Neural cell (in vitro differentiated cells): ENCODE results near the gene GRM5. TPM values are rescaled to one million over a fixed set of nuclear protein-coding genes. Genes with fewer than 3 reads are reported as not detected.

Experiments
- H2AFZ ChIP-seq: fragments of 200-600, 300-800 bp; sonication (generic), shearing (Covaris generic); 2 replicates; pipeline ENCODE4 v1.6.0; 2014; ENCODE audit warnings: low read depth, mild to moderate bottlenecking, antibody characterized with exemption, low read length, moderate library complexity
- H3F3A ChIP-seq: fragments of 200-600 bp; shearing (Covaris generic); 2 replicates; pipeline ENCODE4 v1.6.1; 2016; ENCODE audit warnings: mild to moderate bottlenecking, moderate library complexity, mixed read lengths, antibody characterized with exemption, low read length; ENCODE audit not compliant: insufficient read depth, poor library complexity, severe bottlenecking
- H3K27ac ChIP-seq: fragments of 200-600, 300-800 bp; sonication (generic), shearing (Covaris generic); 2 replicates; pipeline ENCODE4 v1.5.1; 2014; ENCODE audit warnings: mild to moderate bottlenecking, low read length, moderate library complexity
- H3K27me3 ChIP-seq: fragments of 300-800, 200-600 bp; sonication (generic), shearing (Covaris generic); 2 replicates; pipeline ENCODE4 v1.6.0; 2014; ENCODE audit warnings: mild to moderate bottlenecking, low read depth, low read length, moderate library complexity; ENCODE audit not compliant: insufficient read depth
- H3K36me3 ChIP-seq: fragments of 300-800, 200-600 bp; sonication (generic), shearing (Covaris generic); 2 replicates; pipeline ENCODE4 v1.5.1; 2014; ENCODE audit warnings: mild to moderate bottlenecking, antibody characterized with exemption, low read length, moderate library complexity; ENCODE audit not compliant: insufficient read depth
- H3K4me2 ChIP-seq: fragments of 300-800, 200-600 bp; sonication (generic), shearing (Covaris generic); 2 replicates; pipeline ENCODE4 v1.6.0; 2014; ENCODE audit warnings: mild to moderate bottlenecking, low read length
- H3K4me3 ChIP-seq: fragments of 300-800, 200-600 bp; sonication (generic), shearing (Covaris generic); 2 replicates; pipeline ENCODE4 v1.5.1; 2014; ENCODE audit warnings: mild to moderate bottlenecking, low read length, moderate library complexity
- H3K79me2 ChIP-seq: fragments of 200-600 bp; shearing (Covaris generic); replicated peaks from 2 replicates; pipeline ENCODE4 v1.6.0; 2014; ENCODE audit warnings: mild to moderate bottlenecking, low read length, moderate library complexity; ENCODE audit not compliant: insufficient read depth
- H3K9ac ChIP-seq: fragments of 300-800, 200-600 bp; sonication (generic), shearing (Covaris generic); 2 replicates; pipeline ENCODE4 v1.6.1; 2016; ENCODE audit warnings: mild to moderate bottlenecking, low read length, mixed read lengths
- H3K9me2 ChIP-seq: fragments of 200-600 bp; shearing (Covaris generic); 2 replicates; pipeline ENCODE4 v1.6.1; 2016; ENCODE audit warnings: mild to moderate bottlenecking, low read length, mixed read lengths; ENCODE audit not compliant: insufficient read depth
- H3K9me3 ChIP-seq: fragments of 200-600, 300-800 bp; sonication (generic), shearing (Covaris generic); 2 replicates; pipeline ENCODE4 v1.6.1; 2016; ENCODE audit warnings: mild to moderate bottlenecking, mixed run types, low read length, moderate library complexity, mixed read lengths
- H4K20me1 ChIP-seq: fragments of 200-600 bp; shearing (Covaris generic); 2 replicates; pipeline ENCODE4 v1.6.1; 2016; ENCODE audit warnings: mild to moderate bottlenecking, mixed run types; ENCODE audit not compliant: insufficient read depth
- EP300 ChIP-seq: fragments of 450-650 bp; conservative IDR thresholded peaks from 2 replicates; pipeline ENCODE4 v1.6.1; 2014; ENCODE audit warnings: antibody characterized with exemption, mild to moderate bottlenecking, moderate library complexity; ENCODE audit not compliant: poor library complexity, severe bottlenecking
- EZH2 ChIP-seq: fragments of 200-600, 300-800 bp; shearing (Covaris generic), sonication (generic); IDR thresholded peaks from 2 replicates; pipeline ENCODE4 v1.6.1; 2014; ENCODE audit warnings: antibody characterized with exemption, low read length, borderline replicate concordance, mild to moderate bottlenecking; ENCODE audit not compliant: insufficient read depth, poor library complexity, severe bottlenecking
- MXI1 ChIP-seq: fragments of 450-650 bp; conservative IDR thresholded peaks from 2 replicates; pipeline ENCODE4 v1.6.1; 2014; ENCODE audit warnings: antibody characterized with exemption, mild to moderate bottlenecking; ENCODE audit not compliant: poor library complexity, severe bottlenecking
- POLR2AphosphoS5 ChIP-seq: IDR thresholded peaks from 2 replicates; pipeline ENCODE4 v1.6.1; 2012
- RAD21 ChIP-seq: fragments of 450-650 bp; conservative IDR thresholded peaks from 2 replicates; pipeline ENCODE4 v1.6.1; 2014; ENCODE audit warnings: antibody characterized with exemption, mild to moderate bottlenecking, moderate library complexity
- SMC3 ChIP-seq: fragments of 450-650 bp; conservative IDR thresholded peaks from 2 replicates; pipeline ENCODE4 v1.6.1; 2014; ENCODE audit warnings: antibody characterized with exemption, mild to moderate bottlenecking, moderate library complexity; ENCODE audit not compliant: poor library complexity
- TAF1 ChIP-seq: IDR thresholded peaks from 2 replicates; pipeline ENCODE4 v1.6.1; 2012; ENCODE audit warnings: low read depth
- polyA plus RNA-seq: library from polyadenylated mRNA; depleted of rRNA; stranded (reverse); fragments of >200 nt; gene quantifications from 2 replicates; pipeline ENCODE4 v1.2.3, GENCODE V29; 2014
- TF ChIP-seq, protein P1 (sequence below): IDR thresholded peaks from 2 replicates; pipeline ENCODE4 v1.6.1; 2012; ENCODE audit warnings: borderline replicate concordance
- TF ChIP-seq, protein P2 (sequence below): fragments of 450-650 bp; IDR thresholded peaks from 2 replicates; pipeline ENCODE4 v1.5.1; 2014; ENCODE audit warnings: antibody characterized with exemption, mild to moderate bottlenecking, moderate library complexity; ENCODE audit not compliant: poor library complexity, severe bottlenecking

Gene GRM5
- polyA plus RNA-seq, 1 donor from 2014 or later = 11.8 TPM

DNA sequence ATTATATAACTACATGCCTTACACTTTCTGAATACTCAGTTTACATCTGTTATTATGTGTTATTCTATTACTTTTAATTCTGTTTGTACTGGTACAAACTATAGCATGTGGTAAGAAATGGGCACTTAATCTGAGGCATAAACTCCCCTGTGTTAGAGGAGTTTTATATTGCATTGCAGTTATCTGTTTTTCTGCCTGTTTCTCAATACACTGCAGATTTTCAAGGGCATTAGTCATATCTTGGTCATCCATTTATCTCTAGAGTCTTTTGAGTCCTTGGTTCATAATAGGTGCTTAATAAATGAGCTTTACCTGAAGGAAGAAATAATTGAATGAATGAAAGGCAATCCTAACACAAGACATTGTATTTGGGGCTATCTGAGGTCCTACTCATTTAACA lies 545.4 kb downstream of the GRM5 start:
- TF ChIP-seq POLR2AphosphoS5 = no peak
- TF ChIP-seq TAF1 = no peak
- TF ChIP-seq, protein P1, sequence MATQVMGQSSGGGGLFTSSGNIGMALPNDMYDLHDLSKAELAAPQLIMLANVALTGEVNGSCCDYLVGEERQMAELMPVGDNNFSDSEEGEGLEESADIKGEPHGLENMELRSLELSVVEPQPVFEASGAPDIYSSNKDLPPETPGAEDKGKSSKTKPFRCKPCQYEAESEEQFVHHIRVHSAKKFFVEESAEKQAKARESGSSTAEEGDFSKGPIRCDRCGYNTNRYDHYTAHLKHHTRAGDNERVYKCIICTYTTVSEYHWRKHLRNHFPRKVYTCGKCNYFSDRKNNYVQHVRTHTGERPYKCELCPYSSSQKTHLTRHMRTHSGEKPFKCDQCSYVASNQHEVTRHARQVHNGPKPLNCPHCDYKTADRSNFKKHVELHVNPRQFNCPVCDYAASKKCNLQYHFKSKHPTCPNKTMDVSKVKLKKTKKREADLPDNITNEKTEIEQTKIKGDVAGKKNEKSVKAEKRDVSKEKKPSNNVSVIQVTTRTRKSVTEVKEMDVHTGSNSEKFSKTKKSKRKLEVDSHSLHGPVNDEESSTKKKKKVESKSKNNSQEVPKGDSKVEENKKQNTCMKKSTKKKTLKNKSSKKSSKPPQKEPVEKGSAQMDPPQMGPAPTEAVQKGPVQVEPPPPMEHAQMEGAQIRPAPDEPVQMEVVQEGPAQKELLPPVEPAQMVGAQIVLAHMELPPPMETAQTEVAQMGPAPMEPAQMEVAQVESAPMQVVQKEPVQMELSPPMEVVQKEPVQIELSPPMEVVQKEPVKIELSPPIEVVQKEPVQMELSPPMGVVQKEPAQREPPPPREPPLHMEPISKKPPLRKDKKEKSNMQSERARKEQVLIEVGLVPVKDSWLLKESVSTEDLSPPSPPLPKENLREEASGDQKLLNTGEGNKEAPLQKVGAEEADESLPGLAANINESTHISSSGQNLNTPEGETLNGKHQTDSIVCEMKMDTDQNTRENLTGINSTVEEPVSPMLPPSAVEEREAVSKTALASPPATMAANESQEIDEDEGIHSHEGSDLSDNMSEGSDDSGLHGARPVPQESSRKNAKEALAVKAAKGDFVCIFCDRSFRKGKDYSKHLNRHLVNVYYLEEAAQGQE = no peak
- TF ChIP-seq EZH2 = no peak
- TF ChIP-seq RAD21 = no peak
- no peak for TF ChIP-seq SMC3
- no peak for TF ChIP-seq MXI1
- TF ChIP-seq, protein P2, sequence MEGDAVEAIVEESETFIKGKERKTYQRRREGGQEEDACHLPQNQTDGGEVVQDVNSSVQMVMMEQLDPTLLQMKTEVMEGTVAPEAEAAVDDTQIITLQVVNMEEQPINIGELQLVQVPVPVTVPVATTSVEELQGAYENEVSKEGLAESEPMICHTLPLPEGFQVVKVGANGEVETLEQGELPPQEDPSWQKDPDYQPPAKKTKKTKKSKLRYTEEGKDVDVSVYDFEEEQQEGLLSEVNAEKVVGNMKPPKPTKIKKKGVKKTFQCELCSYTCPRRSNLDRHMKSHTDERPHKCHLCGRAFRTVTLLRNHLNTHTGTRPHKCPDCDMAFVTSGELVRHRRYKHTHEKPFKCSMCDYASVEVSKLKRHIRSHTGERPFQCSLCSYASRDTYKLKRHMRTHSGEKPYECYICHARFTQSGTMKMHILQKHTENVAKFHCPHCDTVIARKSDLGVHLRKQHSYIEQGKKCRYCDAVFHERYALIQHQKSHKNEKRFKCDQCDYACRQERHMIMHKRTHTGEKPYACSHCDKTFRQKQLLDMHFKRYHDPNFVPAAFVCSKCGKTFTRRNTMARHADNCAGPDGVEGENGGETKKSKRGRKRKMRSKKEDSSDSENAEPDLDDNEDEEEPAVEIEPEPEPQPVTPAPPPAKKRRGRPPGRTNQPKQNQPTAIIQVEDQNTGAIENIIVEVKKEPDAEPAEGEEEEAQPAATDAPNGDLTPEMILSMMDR = no peak
- no peak for TF ChIP-seq EP300
- no peaks in the 10 kb centered on the region for H3K9me3 ChIP-seq
- H3K79me2 ChIP-seq = no peaks in the 10 kb centered on the region
- no peak overlapping the region for H2AFZ ChIP-seq
- no peaks in the 10 kb centered on the region for H4K20me1 ChIP-seq
- H3K4me2 ChIP-seq = no peak overlapping the region
- H3K27ac ChIP-seq = no peak overlapping the region
- no peak overlapping the region for H3K9ac ChIP-seq
- H3K36me3 ChIP-seq = no peaks in the 10 kb centered on the region
- H3K4me3 ChIP-seq = no peak overlapping the region
- no peaks in the 10 kb centered on the region for H3F3A ChIP-seq
- H3K9me2 ChIP-seq = no peaks in the 10 kb centered on the region
- H3K27me3 ChIP-seq = no peaks in the 10 kb centered on the region

DNA sequence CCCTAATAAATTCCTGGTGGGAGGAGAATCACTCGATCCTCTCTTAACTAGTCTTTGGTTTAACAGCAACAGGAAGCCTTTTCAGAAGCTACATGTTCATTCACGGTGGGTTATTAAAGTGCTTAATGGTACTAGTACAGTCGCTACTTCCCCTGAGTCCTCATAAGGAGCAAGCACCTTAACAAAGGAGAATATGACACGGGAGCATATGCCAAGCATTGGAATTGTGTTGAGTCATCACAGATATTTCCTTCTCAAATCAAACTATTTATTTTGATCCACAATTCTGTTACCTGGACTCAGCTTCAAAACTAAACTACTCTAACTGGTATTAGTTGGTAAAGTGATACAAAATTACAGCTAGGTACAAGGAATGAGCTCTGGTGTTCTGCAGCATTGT lies 550.8 kb downstream of the GRM5 start:
- TF ChIP-seq, protein P1 = no peak
- TF ChIP-seq POLR2AphosphoS5 = no peak
- no peak for TF ChIP-seq TAF1
- no peak for TF ChIP-seq EP300
- TF ChIP-seq, protein P2 = no peak
- no peak for TF ChIP-seq SMC3
- TF ChIP-seq EZH2 = no peak
- no peak for TF ChIP-seq MXI1
- TF ChIP-seq RAD21 = no peak
- Histone ChIP-seq H3K9ac (no peak overlapping the region), H3K27me3 (no peaks in the 10 kb centered on the region), H3K9me2 (no peaks in the 10 kb centered on the region), H3K9me3 (no peaks in the 10 kb centered on the region), H3K4me2 (no peak overlapping the region), H3K27ac (no peak overlapping the region), H3K36me3 (no peaks in the 10 kb centered on the region), H3F3A (no peaks in the 10 kb centered on the region), H3K4me3 (no peak overlapping the region), H3K79me2 (no peaks in the 10 kb centered on the region), H2AFZ (no peak overlapping the region), H4K20me1 (no peaks in the 10 kb centered on the region)
